HEK293T (cell line): ENCODE measurements around the gene AMY2B.

Experiments
- ARNT ChIP-seq: fragments of 450-650 bp; IDR thresholded peaks from 2 replicates; pipeline ENCODE4 v1.6.1; 2017; ENCODE audit warnings: mild to moderate bottlenecking
- ELF4 ChIP-seq: fragments of 450-650 bp; IDR thresholded peaks from 2 replicates; pipeline ENCODE4 v1.6.1; 2017; ENCODE audit warnings: antibody characterized with exemption
- FOXK2 ChIP-seq: fragments of 450-650 bp; IDR thresholded peaks from 2 replicates; pipeline ENCODE4 v1.6.1; 2016; ENCODE audit warnings: mild to moderate bottlenecking
- FOXM1 ChIP-seq: fragments of 450-650 bp; IDR thresholded peaks from 2 replicates; pipeline ENCODE4 v1.6.1; 2017; ENCODE audit warnings: mild to moderate bottlenecking, borderline replicate concordance
- HDGF ChIP-seq: fragments of 450-650 bp; IDR thresholded peaks from 2 replicates; pipeline ENCODE4 v1.6.1; 2017; ENCODE audit warnings: antibody characterized with exemption, borderline replicate concordance
- L3MBTL2 ChIP-seq: fragments of 450-650 bp; conservative IDR thresholded peaks from 2 replicates; pipeline ENCODE4 v1.6.1; 2016; ENCODE audit warnings: mild to moderate bottlenecking
- PKNOX1 ChIP-seq: fragments of 450-650 bp; IDR thresholded peaks from 2 replicates; pipeline ENCODE4 v1.6.1; 2016
- SP1 ChIP-seq: fragments of 450-650 bp; IDR thresholded peaks from 2 replicates; pipeline ENCODE4 v1.6.1; 2017
- SUZ12 ChIP-seq: fragments of 450-650 bp; IDR thresholded peaks from 2 replicates; pipeline ENCODE4 v1.6.1; 2016; ENCODE audit warnings: mild to moderate bottlenecking

- TF ChIP-seq SUZ12, result no peak
- TF ChIP-seq L3MBTL2, result no peak
- TF ChIP-seq ARNT, result no peak
- no peak for TF ChIP-seq FOXK2
- no peak for TF ChIP-seq SP1
- no peak for TF ChIP-seq ELF4
- no peak for TF ChIP-seq PKNOX1
- no peak for TF ChIP-seq HDGF
- TF ChIP-seq FOXM1, result no peak
Measured at GRCh38 chr1:103523346-103523745, 48.0 kb upstream of the AMY2B start.
